H1 (cell line): ENCODE measurements around the gene PREX1. TPM values are rescaled to one million over a fixed set of nuclear protein-coding genes. Genes with fewer than 3 reads are reported as not detected.

ENCODE experiments used
- ATF3 ChIP-seq: IDR thresholded peaks from 2 replicates; pipeline ENCODE4 v1.6.1; 2011; ENCODE audit warnings: low read depth, mild to moderate bottlenecking, low read length; ENCODE audit not compliant: insufficient read depth
- NRF1 ChIP-seq: IDR thresholded peaks from 2 replicates; pipeline ENCODE4 v1.6.1; 2011; ENCODE audit warnings: mild to moderate bottlenecking, low read depth, low read length, improper control_type of control experiment
- RBBP5 ChIP-seq: IDR thresholded peaks from 2 replicates; pipeline ENCODE4 v1.7.1; 2012; ENCODE audit warnings: low read depth, mild to moderate bottlenecking, inconsistent platforms, low read length, moderate library complexity, borderline replicate concordance
- polyA plus RNA-seq, 7 experiments: library from polyadenylated mRNA; depleted of rRNA in 3 of 7; stranded (reverse) in 5 of 7; unstranded in 2 of 7; fragments of >200 nt in 5 of 7; fragments of 200-250 nt in 2 of 7; gene quantifications; 1 replicate in 5 of 7; 2 replicates in 1 of 7; 4 replicates in 1 of 7; pipeline versions ENCODE4 v1.2.1 to v1.2.3, GENCODE V29; 2011 to 2013; ENCODE audit warnings: missing spikeins in 2 of 7, mixed read lengths in 2 of 7
- total RNA-seq: library from RNA; stranded (reverse); fragmentation: NEBNext Ultra II Directional; extraction: Animal tissue kit (Norgen Biotek cat#: 25700); gene quantifications from 2 replicates; pipeline ENCODE4 v1.2.1, GENCODE V29; 2021
- TF ChIP-seq, protein P1 (sequence below): fragments of 300-600 bp; sonication (generic); IDR thresholded peaks from 2 replicates; pipeline ENCODE4 v1.7.1; 2012; ENCODE audit warnings: low read length, moderate library complexity, mild to moderate bottlenecking, inconsistent platforms; ENCODE audit not compliant: insufficient replicate concordance

The PREX1 gene
- total and polyA plus RNA-seq, 2 of the 8 experiments (the other 6 are each of a cell fraction or from before 2014, with no cell fraction given) = 10.7 to 12.8 TPM

DNA sequence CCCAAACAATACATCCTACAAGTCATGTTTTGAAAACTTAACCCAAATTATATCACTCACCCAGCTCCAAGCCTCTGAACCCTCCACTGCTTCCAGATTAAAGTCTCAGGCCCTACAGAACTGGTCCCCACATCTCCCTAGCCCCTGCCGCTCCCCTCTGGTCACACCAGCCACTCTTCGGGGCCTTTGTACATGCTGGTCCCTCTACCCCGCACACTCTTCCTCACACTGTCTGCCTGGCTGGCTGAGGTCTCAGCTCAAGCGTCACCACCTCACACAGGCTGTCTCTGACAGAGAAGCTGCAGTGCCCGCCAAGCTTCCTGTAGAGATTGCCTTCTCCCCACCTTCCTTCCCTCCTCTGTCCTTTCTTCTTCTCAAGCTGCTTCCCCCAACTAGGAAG lies 192.4 kb downstream of the PREX1 start (continued):
- TF ChIP-seq, protein P1, sequence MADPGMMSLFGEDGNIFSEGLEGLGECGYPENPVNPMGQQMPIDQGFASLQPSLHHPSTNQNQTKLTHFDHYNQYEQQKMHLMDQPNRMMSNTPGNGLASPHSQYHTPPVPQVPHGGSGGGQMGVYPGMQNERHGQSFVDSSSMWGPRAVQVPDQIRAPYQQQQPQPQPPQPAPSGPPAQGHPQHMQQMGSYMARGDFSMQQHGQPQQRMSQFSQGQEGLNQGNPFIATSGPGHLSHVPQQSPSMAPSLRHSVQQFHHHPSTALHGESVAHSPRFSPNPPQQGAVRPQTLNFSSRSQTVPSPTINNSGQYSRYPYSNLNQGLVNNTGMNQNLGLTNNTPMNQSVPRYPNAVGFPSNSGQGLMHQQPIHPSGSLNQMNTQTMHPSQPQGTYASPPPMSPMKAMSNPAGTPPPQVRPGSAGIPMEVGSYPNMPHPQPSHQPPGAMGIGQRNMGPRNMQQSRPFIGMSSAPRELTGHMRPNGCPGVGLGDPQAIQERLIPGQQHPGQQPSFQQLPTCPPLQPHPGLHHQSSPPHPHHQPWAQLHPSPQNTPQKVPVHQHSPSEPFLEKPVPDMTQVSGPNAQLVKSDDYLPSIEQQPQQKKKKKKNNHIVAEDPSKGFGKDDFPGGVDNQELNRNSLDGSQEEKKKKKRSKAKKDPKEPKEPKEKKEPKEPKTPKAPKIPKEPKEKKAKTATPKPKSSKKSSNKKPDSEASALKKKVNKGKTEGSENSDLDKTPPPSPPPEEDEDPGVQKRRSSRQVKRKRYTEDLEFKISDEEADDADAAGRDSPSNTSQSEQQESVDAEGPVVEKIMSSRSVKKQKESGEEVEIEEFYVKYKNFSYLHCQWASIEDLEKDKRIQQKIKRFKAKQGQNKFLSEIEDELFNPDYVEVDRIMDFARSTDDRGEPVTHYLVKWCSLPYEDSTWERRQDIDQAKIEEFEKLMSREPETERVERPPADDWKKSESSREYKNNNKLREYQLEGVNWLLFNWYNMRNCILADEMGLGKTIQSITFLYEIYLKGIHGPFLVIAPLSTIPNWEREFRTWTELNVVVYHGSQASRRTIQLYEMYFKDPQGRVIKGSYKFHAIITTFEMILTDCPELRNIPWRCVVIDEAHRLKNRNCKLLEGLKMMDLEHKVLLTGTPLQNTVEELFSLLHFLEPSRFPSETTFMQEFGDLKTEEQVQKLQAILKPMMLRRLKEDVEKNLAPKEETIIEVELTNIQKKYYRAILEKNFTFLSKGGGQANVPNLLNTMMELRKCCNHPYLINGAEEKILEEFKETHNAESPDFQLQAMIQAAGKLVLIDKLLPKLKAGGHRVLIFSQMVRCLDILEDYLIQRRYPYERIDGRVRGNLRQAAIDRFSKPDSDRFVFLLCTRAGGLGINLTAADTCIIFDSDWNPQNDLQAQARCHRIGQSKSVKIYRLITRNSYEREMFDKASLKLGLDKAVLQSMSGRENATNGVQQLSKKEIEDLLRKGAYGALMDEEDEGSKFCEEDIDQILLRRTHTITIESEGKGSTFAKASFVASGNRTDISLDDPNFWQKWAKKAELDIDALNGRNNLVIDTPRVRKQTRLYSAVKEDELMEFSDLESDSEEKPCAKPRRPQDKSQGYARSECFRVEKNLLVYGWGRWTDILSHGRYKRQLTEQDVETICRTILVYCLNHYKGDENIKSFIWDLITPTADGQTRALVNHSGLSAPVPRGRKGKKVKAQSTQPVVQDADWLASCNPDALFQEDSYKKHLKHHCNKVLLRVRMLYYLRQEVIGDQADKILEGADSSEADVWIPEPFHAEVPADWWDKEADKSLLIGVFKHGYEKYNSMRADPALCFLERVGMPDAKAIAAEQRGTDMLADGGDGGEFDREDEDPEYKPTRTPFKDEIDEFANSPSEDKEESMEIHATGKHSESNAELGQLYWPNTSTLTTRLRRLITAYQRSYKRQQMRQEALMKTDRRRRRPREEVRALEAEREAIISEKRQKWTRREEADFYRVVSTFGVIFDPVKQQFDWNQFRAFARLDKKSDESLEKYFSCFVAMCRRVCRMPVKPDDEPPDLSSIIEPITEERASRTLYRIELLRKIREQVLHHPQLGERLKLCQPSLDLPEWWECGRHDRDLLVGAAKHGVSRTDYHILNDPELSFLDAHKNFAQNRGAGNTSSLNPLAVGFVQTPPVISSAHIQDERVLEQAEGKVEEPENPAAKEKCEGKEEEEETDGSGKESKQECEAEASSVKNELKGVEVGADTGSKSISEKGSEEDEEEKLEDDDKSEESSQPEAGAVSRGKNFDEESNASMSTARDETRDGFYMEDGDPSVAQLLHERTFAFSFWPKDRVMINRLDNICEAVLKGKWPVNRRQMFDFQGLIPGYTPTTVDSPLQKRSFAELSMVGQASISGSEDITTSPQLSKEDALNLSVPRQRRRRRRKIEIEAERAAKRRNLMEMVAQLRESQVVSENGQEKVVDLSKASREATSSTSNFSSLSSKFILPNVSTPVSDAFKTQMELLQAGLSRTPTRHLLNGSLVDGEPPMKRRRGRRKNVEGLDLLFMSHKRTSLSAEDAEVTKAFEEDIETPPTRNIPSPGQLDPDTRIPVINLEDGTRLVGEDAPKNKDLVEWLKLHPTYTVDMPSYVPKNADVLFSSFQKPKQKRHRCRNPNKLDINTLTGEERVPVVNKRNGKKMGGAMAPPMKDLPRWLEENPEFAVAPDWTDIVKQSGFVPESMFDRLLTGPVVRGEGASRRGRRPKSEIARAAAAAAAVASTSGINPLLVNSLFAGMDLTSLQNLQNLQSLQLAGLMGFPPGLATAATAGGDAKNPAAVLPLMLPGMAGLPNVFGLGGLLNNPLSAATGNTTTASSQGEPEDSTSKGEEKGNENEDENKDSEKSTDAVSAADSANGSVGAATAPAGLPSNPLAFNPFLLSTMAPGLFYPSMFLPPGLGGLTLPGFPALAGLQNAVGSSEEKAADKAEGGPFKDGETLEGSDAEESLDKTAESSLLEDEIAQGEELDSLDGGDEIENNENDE = no peak
- no peak for TF ChIP-seq RBBP5
- no peak for TF ChIP-seq ATF3
- TF ChIP-seq NRF1 = no peak
